NT2/D1 (cell line): ENCODE results near the gene SLC17A4.

ENCODE experiments used
- SUZ12 ChIP-seq: IDR thresholded peaks from 2 replicates; pipeline ENCODE4 v1.6.1; 2011; ENCODE audit not compliant: insufficient read length, insufficient read depth; ENCODE audit errors: extremely low read depth
- YY1 ChIP-seq: IDR thresholded peaks from 2 replicates; pipeline ENCODE4 v1.6.1; 2011; ENCODE audit not compliant: insufficient read length, insufficient read depth
- ZNF274 ChIP-seq: IDR thresholded peaks from 2 replicates; pipeline ENCODE4 v1.6.1; 2011; ENCODE audit warnings: mild to moderate bottlenecking, low read depth, low read length

DNA sequence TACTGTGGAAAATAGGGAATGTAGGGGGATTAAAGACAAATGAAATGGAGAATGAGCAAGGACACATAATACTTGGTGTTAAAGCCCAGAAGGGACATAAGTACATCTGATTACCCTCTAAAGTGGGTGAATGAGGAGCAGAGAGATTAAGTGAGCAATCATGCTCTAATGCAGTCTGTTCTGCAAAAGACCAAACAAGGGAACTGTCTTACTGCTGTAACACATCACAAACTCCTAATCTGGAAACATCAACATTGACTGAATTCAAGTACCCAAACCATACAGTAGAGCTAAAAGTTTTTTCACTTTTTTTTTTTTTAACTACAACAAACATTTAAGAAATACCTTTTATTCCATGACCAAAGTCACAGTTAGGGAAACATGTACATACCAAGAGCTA is 19.3 kb upstream of the SLC17A4 start:
- no peak for TF ChIP-seq YY1
- TF ChIP-seq ZNF274 = no peak
- TF ChIP-seq SUZ12 = no peak
